Stimulated activated CD4-positive, alpha-beta T cell treated with anti-CD3 and anti-CD28 coated beads, Interleukin-15, amount 100 ng/mL, for 24 hours (primary cell): ENCODE results near the gene KMT2D.

ENCODE experiments used
- DNase-seq: peaks from one replicate; pipeline ENCODE4 v3.0.0-alpha.2; 2020

The KMT2D gene

DNA sequence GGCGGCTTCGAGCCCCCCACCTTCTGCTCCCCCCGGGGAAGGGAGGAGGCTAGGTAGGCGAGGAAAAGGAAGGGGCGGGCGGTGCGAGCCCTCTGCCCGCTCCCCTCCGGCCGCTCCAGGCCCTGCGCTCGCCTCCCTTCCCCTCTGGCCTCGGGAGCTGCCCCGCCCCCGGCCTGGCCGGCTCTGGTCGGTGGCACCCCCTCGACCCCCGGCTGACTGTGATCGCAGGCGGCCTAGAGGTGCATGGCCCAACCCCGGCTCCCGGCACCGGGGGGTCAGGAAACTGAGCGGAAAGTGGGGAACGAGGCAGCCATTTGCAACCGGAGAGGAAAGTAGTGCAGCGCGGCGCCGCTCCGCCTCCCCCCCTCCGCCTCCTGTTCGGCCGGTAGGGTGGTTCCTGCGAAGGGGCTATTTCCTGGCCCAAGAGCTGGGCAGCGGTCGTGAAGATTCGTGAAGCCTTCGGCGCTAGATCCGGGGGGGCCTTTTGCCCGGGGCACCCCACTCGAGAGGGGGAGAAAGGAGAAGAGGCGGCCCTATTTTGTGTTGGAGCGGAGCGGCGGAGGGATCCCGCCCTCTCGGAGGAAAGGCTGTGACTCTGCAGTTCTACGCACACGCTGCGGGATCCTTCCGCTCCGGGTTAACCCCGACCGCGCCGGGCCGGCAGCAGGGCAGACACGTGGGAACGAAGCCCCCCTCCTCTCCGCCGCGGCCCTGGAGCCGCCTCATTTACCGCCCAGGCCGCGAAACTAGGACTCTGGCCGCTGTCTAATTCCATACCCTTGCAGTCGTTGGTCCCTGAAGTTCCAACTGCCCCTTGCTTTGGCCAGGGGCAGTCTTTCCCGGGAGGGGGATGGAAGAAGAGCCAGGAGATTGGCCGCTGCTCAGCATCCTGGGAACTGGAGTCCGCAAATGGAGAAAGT, at the start of gene KMT2D:
KMT2D (minus strand) TSS at position 558 of the 920 bp plus-strand sequence. CDS start 5,470 bp downstream, outside the sequence.
- peak; percentile 94 for DNase-seq

GRCh38 chr12:49109641-49110463, 49.3 kb upstream of the KMT2D start:
- peak; percentile 24 for DNase-seq

DNA sequence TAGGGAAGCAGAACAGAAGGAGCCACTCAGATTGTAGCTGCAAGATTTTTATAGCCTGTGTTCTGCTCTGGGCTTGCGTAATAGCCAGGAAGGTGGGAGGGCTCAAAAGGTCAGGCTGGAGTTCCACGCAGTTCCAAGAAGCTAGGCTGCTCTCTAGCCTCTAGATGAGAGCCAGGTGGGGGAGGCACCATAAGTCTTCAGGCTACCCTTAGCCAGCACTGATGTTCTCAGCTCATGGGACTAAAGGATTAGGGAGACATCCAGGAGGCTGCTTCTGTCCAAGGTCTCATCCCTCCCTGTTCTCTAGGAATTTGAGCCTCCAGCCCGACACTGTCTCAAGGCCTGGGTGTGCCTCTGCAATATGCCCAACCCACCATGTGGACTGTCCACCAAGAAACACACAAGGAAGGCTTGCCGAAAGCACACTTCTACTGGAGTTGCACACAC, 48.4 kb upstream of the KMT2D start:
- DNase-seq: no peak

DNA sequence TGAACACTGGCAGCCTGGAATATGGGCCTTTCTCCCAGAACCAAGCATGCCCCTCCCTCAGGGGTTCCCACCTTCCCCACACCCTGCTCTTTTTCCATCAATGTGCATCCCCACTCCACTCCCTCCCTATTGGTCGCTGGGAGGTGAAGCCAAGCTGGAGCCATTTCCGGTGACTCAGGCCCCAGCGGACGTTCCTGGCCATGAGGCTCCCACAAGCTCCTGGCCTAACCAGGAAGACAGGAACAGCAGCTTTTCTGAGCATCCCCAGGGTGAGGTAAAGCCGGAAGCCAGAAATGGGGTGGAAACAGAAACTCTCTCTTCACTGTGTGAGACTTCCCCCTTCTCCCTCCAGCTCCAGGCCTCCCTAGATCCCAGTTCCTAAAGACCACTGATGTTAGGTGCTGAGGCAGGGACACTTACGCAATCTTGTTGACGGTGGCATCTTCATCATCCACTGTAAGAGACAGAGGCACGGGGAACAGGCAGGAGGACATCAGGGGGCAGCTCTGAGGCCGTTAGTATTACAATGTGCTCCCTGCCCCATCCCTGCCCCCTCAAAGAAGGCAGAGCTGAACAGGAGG, 45.0 kb upstream of the KMT2D start:
- DNase-seq: no peak

DNA sequence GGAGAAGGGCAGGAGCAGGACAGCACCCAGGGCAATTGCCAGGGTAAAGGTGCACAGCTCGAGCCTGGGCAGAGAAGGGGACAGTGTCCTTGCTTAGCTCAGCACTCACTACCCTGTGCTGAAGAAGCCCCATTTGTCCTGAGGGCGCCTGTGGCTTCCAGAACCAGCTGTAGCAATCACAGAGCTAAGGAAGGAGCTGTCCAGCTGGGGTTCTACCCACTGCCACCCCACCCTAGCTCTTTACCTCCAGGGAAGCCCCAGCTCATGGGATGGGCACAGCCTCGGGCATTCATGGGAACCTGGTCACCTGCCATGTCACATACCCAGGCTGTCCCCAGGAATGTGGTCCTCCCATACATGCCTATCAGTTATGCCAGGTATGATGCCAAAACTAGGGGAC, 44.2 kb upstream of the KMT2D start:
- DNase-seq: no peak

- no peak for DNase-seq
Measured at GRCh38 chr12:49100380-49100779, 39.8 kb upstream of the KMT2D start.

DNA sequence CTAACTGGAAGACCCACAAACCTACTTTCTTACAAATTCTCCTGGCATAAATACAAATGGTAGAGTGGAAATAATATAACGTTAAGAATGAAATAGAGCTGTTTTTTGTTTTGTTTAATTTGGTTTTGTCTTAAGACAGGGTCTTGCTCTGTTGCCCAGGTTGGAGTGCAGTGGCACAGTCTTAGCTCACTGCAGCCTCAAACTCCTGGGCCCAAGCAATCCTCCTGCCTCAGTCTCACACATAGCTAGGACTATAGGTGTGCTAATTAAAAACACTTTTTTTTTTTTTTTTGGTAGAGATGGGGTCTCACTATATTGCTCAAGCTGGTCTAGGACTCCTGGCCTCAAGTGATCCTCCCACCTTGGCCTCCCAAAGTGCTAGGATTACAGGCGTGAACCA, 38.1 kb upstream of the KMT2D start:
- DNase-seq: no peak

GRCh38 chr12:49098035-49098451, 37.4 kb upstream of the KMT2D start:
- DNase-seq: peak; percentile 74

GRCh38 chr12:49097381-49097780, 36.8 kb upstream of the KMT2D start:
- DNase-seq: no peak

GRCh38 chr12:49094975-49095365, 34.4 kb upstream of the KMT2D start:
- DNase-seq: no peak

GRCh38 chr12:49094160-49094974, 33.8 kb upstream of the KMT2D start, which contains the start of gene DHH:
TSS of gene DHH (minus strand) at chr12:49094801. CDS start at chr12:49094512, 289 bp downstream.
- DNase-seq: peak; percentile 10

- no peak for DNase-seq
Measured at GRCh38 chr12:49093792-49094159, 33.2 kb upstream of the KMT2D start.

- DNase-seq: no peak
Measured at GRCh38 chr12:49092816-49093406, 32.3 kb upstream of the KMT2D start.

DNA sequence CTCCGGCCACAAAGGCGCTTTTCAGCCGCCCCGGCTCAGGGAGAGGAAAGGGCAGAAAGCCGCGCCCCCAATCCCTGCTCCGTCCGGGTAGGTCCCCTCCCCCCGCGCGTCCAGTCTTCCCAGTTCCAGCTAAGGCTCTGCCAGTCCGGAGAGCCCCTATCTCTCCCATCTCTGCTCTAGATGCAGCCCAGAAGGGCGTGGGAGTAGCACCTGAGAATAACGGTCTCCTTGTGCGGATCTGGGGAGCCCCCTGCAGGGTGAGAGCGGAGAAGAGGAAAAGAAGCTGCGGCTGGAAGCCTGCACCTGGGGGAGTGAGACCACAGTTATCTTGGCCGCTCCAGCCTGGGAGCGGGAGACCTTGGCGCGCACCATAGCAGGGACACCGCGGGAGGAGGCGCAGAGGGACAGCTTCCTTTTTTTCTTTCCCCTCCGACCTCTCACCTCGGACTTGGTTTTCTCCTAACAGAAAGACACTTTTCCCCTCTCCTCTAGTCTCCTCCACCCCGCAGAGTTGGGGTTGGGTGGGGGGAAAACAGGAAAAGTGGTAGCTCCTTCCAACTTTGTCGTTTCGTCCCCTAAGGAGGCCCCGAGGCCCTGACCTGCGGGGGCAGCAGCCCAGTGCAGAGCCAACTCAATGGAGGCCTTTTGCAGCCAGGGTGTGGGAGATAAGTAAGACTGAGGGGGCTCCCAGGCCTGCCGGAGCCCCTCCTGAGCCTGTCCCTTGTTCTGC, 31.7 kb upstream of the KMT2D start:
- DNase-seq: peak; percentile 79

- DNase-seq: no peak
Measured at GRCh38 chr12:49091836-49092085, 31.2 kb upstream of the KMT2D start.

DNA sequence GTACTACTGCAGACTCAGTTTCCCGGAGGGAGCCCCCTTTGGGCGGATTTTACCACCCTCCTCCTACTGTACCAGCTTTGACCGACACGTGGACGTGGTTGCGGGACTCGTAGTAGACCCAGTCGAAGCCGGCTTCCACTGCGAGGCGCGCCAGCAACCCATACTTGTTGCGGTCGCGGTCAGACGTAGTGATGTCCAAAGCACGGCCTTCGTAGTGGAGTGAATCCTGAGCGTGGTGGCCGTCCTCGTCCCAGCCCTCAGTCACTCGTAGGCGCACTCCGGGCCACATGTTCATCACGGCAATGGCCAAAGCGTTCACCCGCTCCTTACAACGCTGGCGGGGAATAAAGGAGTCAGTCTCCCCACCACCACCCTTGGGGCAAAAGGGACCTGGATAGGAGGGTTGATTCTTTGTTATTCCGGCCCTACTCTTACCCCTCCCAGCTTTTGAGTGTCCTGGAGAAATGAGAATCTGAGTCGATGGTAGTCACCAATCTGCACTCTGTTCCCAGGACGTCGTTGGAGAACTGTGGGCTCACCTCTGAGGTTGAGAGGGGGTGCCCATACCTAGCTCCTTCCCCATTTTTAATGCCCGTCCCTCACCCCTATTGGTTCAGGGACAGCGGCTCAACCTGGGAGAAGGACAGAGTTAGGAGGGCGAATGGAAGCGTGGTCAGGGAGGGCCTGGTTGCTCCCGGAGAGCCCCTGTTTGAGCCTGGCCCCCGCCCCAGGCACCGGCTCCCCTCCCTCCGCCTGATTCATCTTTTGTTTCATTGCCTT, 30.7 kb upstream of the KMT2D start:
- DNase-seq: peak; percentile 14

DNA sequence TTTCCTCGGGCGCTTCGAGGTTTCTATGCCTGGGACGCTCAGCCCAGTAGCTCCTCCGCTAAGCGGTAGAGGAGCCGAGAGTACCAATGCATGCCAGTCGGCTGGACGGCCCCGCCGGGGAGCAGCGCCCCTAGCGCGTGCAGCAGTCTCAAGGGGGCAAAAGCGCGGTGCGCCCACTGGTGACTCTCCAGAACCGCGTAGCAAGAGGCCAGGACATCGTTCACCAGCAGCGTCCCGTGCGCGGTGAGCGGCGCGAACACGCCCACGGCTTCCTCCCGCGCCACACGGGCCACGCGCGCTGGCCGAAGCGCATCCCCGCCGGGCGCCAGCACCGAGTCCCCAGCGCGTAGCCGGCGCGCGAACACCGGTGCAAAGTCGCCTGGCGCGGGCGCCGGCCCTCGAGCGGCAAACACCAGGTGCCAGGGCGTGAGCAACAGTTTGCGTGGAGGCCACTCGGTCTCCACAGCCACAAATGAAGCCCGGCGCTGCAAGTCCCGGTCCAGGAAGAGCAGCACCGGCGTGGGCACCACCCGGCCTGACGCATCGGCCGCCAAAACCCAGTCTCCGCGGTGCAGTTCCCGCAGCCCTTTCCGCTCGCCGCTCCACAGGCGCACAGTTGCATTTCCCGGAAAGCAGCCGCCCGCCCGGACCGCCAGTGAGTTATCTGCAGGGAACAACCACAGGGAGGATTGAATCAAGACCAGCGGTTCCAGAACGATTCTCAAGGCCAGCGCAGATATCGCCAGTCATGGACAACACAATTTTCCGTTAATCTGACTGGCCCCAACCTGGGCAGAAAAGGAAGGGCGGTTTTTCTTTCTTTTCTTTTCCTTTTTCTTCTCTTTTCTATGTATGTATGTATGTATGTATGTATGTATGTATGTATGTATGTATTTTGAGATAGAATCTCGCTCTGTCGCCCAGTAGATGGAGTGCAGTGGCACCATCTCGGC, 29.5 kb upstream of the KMT2D start:
- DNase-seq: peak; percentile 60

DNA sequence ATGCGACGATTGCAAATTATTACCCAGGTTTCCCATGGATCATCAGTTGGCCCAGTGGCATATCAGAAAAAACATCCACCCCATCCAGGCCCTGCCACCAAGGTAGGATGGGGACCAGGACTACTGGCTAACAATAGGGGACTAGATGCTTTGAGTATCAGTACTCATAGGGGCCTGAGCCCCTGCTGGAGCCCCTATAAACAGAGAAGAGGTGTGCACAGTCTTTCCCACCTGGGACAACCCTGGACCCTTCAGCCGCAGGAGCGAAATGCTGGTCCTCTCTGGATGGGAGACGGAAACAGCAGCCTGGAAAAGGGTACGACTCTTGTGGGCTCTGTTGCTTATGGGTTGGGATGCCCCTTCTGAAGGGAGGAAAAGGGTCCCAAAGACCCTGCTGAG, 28.3 kb upstream of the KMT2D start:
- DNase-seq: no peak

- DNase-seq: peak; percentile 81
Measured at GRCh38 chr12:49088150-49088931, 27.7 kb upstream of the KMT2D start.
